ENCODE data around the gene ARHGAP18.

DNA sequence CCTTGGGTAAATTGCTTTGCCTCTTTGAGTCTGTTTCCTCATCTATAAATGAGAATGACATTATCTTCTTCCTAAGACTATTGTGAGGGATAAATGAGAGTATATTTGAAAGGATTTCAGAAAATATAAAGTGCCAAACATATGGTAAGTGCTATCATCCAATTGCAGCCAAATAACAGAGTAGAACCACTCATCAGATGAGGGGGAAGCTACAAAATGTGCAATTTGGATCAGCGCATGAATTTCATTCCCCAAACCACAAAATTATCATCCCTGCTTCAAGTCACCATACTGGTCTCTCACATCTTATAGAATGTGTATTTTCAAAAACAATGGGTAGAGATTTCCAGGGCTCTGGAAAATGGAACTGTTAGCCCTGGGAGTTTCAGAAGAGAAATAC is 158.5 kb downstream of the ARHGAP18 start:
- no peak for TF ChIP-seq POLR2A (IDR thresholded peaks at IDR 0.05; ENCODE audit: low read length)
- no peak for TF ChIP-seq GATA1 (IDR thresholded peaks at IDR 0.05; ENCODE audit: low read depth, low read length)
